Omental fat pad (tissue), 4 donors: ENCODE measurements around the gene CD81. TPM values are rescaled to one million over a fixed set of nuclear protein-coding genes. Genes with fewer than 3 reads are reported as not detected.

ENCODE experiments used
- ATAC-seq: fragments of 150-250 bp; one replicate; pipeline ENCODE4 v1.9.1; 2016; ENCODE audit warnings: mild to moderate bottlenecking, moderate library complexity; ENCODE audit not compliant: low FRiP score
- DNase-seq: peaks from one replicate; pipeline ENCODE4 v3.0.0-alpha.2; 2019; ENCODE audit warnings: low spot score
- CTCF ChIP-seq, 3 donors: fragments of 450-650 bp; IDR thresholded peaks; one replicate each; pipeline ENCODE4 v1.5.1; 2016 to 2017; ENCODE audit warnings: antibody characterized with exemption in 3 of 3, mild to moderate bottlenecking in 3 of 3, moderate library complexity in 2 of 3
- total RNA-seq, 4 donors: library from RNA; depleted of rRNA; stranded (reverse); fragments of >200 nt; gene quantifications; one replicate each; pipeline ENCODE4 v1.1.0, GENCODE V29; 2016

CD81 gene
- total RNA-seq, 4 donors from 2014 or later, result 540 to 765 (median 577) TPM

- no peak for TF ChIP-seq CTCF (IDR thresholded peaks at IDR 0.05)
- DNase-seq (no peak), ATAC-seq (no peak)
Measured at GRCh38 chr11:2365571-2366210, 11.4 kb upstream of the CD81 start.

DNA sequence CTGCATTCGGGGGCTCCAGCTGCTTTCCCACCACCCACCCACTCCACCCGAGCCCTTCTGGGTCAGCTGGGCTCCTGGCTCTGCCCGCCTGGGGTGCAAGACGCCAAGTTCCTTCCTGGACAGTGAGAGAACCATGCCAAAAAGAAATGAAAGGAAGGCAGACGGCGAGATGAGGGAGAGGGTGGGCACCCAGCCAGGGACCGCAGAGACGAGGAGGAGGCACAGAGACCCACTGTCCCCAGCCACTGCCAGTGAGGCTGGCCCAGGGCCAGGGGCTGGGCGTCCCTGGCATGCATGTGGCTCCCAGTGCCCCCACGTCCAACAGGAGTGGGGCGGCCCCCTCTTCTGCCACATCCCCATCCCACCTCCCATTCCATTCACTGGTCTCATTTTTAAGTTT lies 10.8 kb upstream of the CD81 start:
- no peak for DNase-seq
- no peak for ATAC-seq
- TF ChIP-seq CTCF (IDR thresholded peaks at IDR 0.05), result no peak

DNA sequence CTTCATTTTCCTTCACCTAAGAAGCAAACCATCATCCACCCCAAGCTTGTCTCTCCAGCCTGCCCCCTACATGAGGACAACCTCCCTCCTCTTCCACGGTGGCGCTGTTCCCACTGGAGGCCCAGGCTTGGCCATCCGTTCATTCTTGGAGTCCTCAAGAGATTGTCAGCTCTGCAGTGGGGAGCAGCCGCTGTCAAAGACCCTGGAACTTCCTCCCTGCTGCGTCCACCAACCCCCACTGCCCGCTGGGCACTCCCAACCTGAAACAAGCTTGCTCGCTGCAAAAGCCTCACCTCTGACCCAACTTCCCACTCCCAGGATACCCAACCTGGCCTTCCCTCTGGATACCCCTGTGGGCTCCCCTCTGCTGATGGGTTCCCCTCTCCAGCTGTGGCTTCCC lies 10.4 kb upstream of the CD81 start:
- TF ChIP-seq CTCF (IDR thresholded peaks at IDR 0.05), result no peak
- DNase-seq (no peak), ATAC-seq (peak; percentile 24)

- DNase-seq, result no peak
- TF ChIP-seq CTCF (IDR thresholded peaks at IDR 0.05), result no peak
- ATAC-seq, result no peak
Measured at GRCh38 chr11:2367266-2368160, 9.6 kb upstream of the CD81 start.

GRCh38 chr11:2368178-2368850 lies 8.8 kb upstream of the CD81 start:
- TF ChIP-seq CTCF (IDR thresholded peaks at IDR 0.05), result no peak
- ATAC-seq (no peak), DNase-seq (no peak)

- DNase-seq (no peak), ATAC-seq (no peak)
- no peak for TF ChIP-seq CTCF (IDR thresholded peaks at IDR 0.05)
Measured at GRCh38 chr11:2368851-2369180, 8.3 kb upstream of the CD81 start.
